H9 (cell line): Measurements from ENCODE around the gene MRPS5. TPM values are rescaled to one million over a fixed set of nuclear protein-coding genes. Genes with fewer than 3 reads are reported as not detected.

Experiments used
- DNase-seq: peaks from one replicate; pipeline ENCODE4 v3.0.0-alpha.2; 2017
- H2AFZ ChIP-seq: one replicate; pipeline ENCODE4 v1.6.1; 2013; ENCODE audit warnings: mild to moderate bottlenecking, low read length, control low read depth, moderate library complexity
- H2AK5ac ChIP-seq: 2 replicates; pipeline ENCODE4 v1.6.1; 2013; ENCODE audit warnings: low read length, control low read depth, mixed read lengths; ENCODE audit not compliant: insufficient read length
- H2BK120ac ChIP-seq: one replicate; pipeline ENCODE4 v1.6.1; 2013; ENCODE audit warnings: low read depth, mild to moderate bottlenecking, low read length, control low read depth, inconsistent platforms; ENCODE audit not compliant: poor library complexity, severe bottlenecking
- H2BK12ac ChIP-seq: 2 replicates; pipeline ENCODE4 v1.6.1; 2013; ENCODE audit warnings: low read length, control low read depth, mixed read lengths, low read depth; ENCODE audit not compliant: insufficient read length
- H2BK15ac ChIP-seq: 2 replicates; pipeline ENCODE4 v1.6.1; 2013; ENCODE audit warnings: low read depth, low read length, control low read depth
- H2BK20ac ChIP-seq: one replicate; pipeline ENCODE4 v1.6.1; 2013; ENCODE audit warnings: low read depth, mild to moderate bottlenecking, low read length, control low read depth, inconsistent platforms; ENCODE audit not compliant: poor library complexity, severe bottlenecking
- H2BK5ac ChIP-seq: 2 replicates; pipeline ENCODE4 v1.6.1; 2013; ENCODE audit warnings: low read length, control low read depth, mixed read lengths; ENCODE audit not compliant: insufficient read length
- H3K14ac ChIP-seq: 2 replicates; pipeline ENCODE4 v1.6.1; 2013; ENCODE audit warnings: low read length, control low read depth; ENCODE audit not compliant: insufficient read depth
- H3K18ac ChIP-seq: 2 replicates; pipeline ENCODE4 v1.6.1; 2013; ENCODE audit warnings: low read depth, mild to moderate bottlenecking, mixed read lengths, low read length, control low read depth; ENCODE audit not compliant: insufficient read length
- H3K23ac ChIP-seq: 2 replicates; pipeline ENCODE4 v1.6.1; 2013; ENCODE audit warnings: low read length, control low read depth, mixed read lengths, low read depth; ENCODE audit not compliant: insufficient read length
- H3K23me2 ChIP-seq: 2 replicates; pipeline ENCODE4 v1.6.1; 2013; ENCODE audit warnings: low read depth, mild to moderate bottlenecking, mixed read lengths, low read length, control low read depth; ENCODE audit not compliant: insufficient read length, poor library complexity, severe bottlenecking
- H3K27ac ChIP-seq: 2 replicates; pipeline ENCODE4 v1.5.1; 2013; ENCODE audit warnings: low read length, control low read depth, mixed read lengths, low read depth; ENCODE audit not compliant: insufficient read length
- H3K27me3 ChIP-seq: 2 replicates; pipeline ENCODE4 v1.6.1; 2013; ENCODE audit warnings: low read length, control low read depth, inconsistent platforms; ENCODE audit not compliant: insufficient read depth
- H3K4ac ChIP-seq: 2 replicates; pipeline ENCODE4 v1.6.1; 2013; ENCODE audit warnings: low read depth, mild to moderate bottlenecking, control low read depth, inconsistent platforms, low read length, moderate library complexity
- H3K4me1 ChIP-seq: 2 replicates; pipeline ENCODE4 v1.6.1; 2013; ENCODE audit warnings: low read length, control low read depth, inconsistent platforms; ENCODE audit not compliant: insufficient read depth
- H3K4me2 ChIP-seq: 2 replicates; pipeline ENCODE4 v1.6.1; 2013; ENCODE audit warnings: low read length, control low read depth, mixed read lengths; ENCODE audit not compliant: insufficient read length, insufficient read depth
- H3K56ac ChIP-seq: 2 replicates; pipeline ENCODE4 v1.6.1; 2013; ENCODE audit warnings: low read depth, mild to moderate bottlenecking, mixed read lengths, low read length, control low read depth; ENCODE audit not compliant: insufficient read length
- H3K79me1 ChIP-seq: 2 replicates; pipeline ENCODE4 v1.6.1; 2013; ENCODE audit warnings: low read depth, mild to moderate bottlenecking, moderate library complexity, low read length, control low read depth, inconsistent platforms; ENCODE audit not compliant: insufficient read depth, poor library complexity, severe bottlenecking
- H3K79me2 ChIP-seq: 2 replicates; pipeline ENCODE4 v1.6.1; 2013; ENCODE audit warnings: low read length, control low read depth, inconsistent platforms; ENCODE audit not compliant: insufficient read depth
- H3K9ac ChIP-seq: 2 replicates; pipeline ENCODE4 v1.6.1; 2013; ENCODE audit warnings: low read length, control low read depth, mixed read lengths; ENCODE audit not compliant: insufficient read length; ENCODE audit errors: extremely low read depth
- H3K9me3 ChIP-seq: one replicate; pipeline ENCODE4 v1.6.1; 2013; ENCODE audit warnings: low read depth, low read length, inconsistent platforms; ENCODE audit not compliant: control insufficient read depth
- H3T11ph ChIP-seq: one replicate; pipeline ENCODE4 v1.6.1; 2013; ENCODE audit warnings: mild to moderate bottlenecking, low read length, control low read depth, inconsistent platforms
- H4K20me1 ChIP-seq: one replicate; pipeline ENCODE4 v1.6.1; 2013; ENCODE audit not compliant: control insufficient read depth, insufficient read length, insufficient read depth
- H4K5ac ChIP-seq: 2 replicates; pipeline ENCODE4 v1.6.1; 2013; ENCODE audit warnings: low read depth, mild to moderate bottlenecking, mixed read lengths, low read length, control low read depth; ENCODE audit not compliant: insufficient read length
- H4K8ac ChIP-seq: replicated peaks from 2 replicates; pipeline ENCODE4 v1.6.1; 2013; ENCODE audit warnings: low read length, control low read depth, mixed read lengths, low read depth; ENCODE audit not compliant: insufficient read length
- H4K91ac ChIP-seq: 2 replicates; pipeline ENCODE4 v1.6.1; 2013; ENCODE audit warnings: low read depth, mild to moderate bottlenecking, moderate library complexity, mixed read lengths, low read length, control low read depth; ENCODE audit not compliant: insufficient read length
- H3K27ac Mint-ChIP-seq, 3 experiments: 2 replicates in 2 of 3; 3 replicates in 1 of 3; pipeline ENCODE4 v1.8.0; 2020 to 2021; ENCODE audit warnings: mixed read lengths in 3 of 3, mild to moderate bottlenecking in 1 of 3, moderate library complexity in 1 of 3
- H3K27me3 Mint-ChIP-seq: 2 replicates; pipeline ENCODE4 v1.8.0; 2021; ENCODE audit warnings: low read depth, mild to moderate bottlenecking, moderate library complexity, mixed read lengths
- H3K36me3 Mint-ChIP-seq, 3 experiments: 2 replicates in 2 of 3; 3 replicates in 1 of 3; pipeline ENCODE4 v1.8.0; 2020 to 2021; ENCODE audit warnings: low read depth in 3 of 3, mixed read lengths in 3 of 3; ENCODE audit not compliant: insufficient read depth in 1 of 3
- H3K4me1 Mint-ChIP-seq, 2 experiments: 2 replicates each; pipeline ENCODE4 v1.8.0; 2020; ENCODE audit warnings: mixed read lengths in 2 of 2
- H3K4me3 Mint-ChIP-seq, 2 experiments: 2 replicates in 1 of 2; 3 replicates in 1 of 2; pipeline ENCODE4 v1.8.0; 2020 to 2021; ENCODE audit warnings: mild to moderate bottlenecking in 2 of 2, mixed read lengths in 2 of 2, moderate library complexity in 1 of 2
- H3K9me3 Mint-ChIP-seq, 2 experiments: 2 replicates in 1 of 2; 3 replicates in 1 of 2; pipeline ENCODE4 v1.8.0; 2020; ENCODE audit warnings: mild to moderate bottlenecking in 2 of 2, mixed read lengths in 2 of 2, moderate library complexity in 1 of 2
- WGBS: extraction: QIAGEN DNeasy Blood & Tissue Kit; methylation state at CpG from one replicate; pipeline ENCODE4 v1.1.7; 2013; ENCODE audit warnings: missing lambda C conversion rate, low lambda C conversion rate, mixed read lengths; ENCODE audit not compliant: insufficient read length; ENCODE audit errors: extremely low coverage; 5-methylcytosine and 5-hydroxymethylcytosine counted together
- total RNA-seq: library from RNA; stranded (reverse); gene quantifications from 2 replicates; pipeline ENCODE4 v1.2.1, GENCODE V29; 2021
- TF ChIP-seq, protein P1 (sequence below): fragments of 200-600 bp; sonication (generic); conservative IDR thresholded peaks from 3 replicates; pipeline ENCODE4 v1.8.0; 2021; ENCODE audit warnings: antibody characterized with exemption, mild to moderate bottlenecking

Gene MRPS5
- total RNA-seq, 1 experiment from 2014 or later: 50.9 TPM

DNA sequence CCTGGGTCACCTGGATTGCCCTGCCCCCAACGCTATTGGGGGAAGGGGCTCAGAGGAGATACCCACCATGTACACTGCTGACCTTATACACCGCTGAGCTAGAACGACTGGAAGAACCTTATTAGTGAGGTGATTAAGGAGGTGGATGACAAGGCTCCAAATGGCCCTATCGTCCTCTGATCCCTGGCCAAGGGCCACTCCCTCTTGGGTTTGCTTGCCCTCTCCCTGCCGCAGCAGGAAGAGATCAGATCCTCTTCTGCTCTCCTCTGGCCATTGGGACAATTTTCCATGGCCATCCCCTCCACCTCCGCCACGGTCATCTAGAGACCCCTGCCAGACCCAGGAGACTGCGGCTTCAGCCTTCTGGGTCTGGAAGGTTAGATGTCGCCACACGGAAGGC is 36.8 kb upstream of the MRPS5 start:
- H3K79me2 ChIP-seq: no peaks in the 10 kb centered on the region
- H3K27ac Mint-ChIP-seq: no peak overlapping the region
- no peak overlapping the region for H2BK5ac ChIP-seq
- H3K4ac ChIP-seq: no peak overlapping the region
- no peak overlapping the region for H2BK120ac ChIP-seq
- peaks cover 3 to 10% of the 10 kb centered on the region in 2 experiments; a peak in 4 of 5 replicates for H3K9me3 Mint-ChIP-seq
- no peaks in the 10 kb centered on the region for H3K79me1 ChIP-seq
- peak overlapping the region; percentile 49 for H3K4me2 ChIP-seq
- H4K91ac ChIP-seq: no peak overlapping the region
- no peak overlapping the region for H2BK20ac ChIP-seq
- peaks cover 5% of the 10 kb centered on the region for H3K23me2 ChIP-seq
- H2BK12ac ChIP-seq: no peak overlapping the region
- peaks cover 12% of the 10 kb centered on the region for H3K27me3 Mint-ChIP-seq
- H4K5ac ChIP-seq: no peak overlapping the region
- no peak overlapping the region for H4K8ac ChIP-seq
- no peak overlapping the region for H3K56ac ChIP-seq
- DNase-seq: no peak
- no peak overlapping the region for H2BK15ac ChIP-seq
- H3K4me1 ChIP-seq: no peaks in the 10 kb centered on the region
- H3K18ac ChIP-seq: no peak overlapping the region
- no peaks in the 10 kb centered on the region for H4K20me1 ChIP-seq
- H3K23ac ChIP-seq: no peak overlapping the region
- H3K9me3 ChIP-seq: no peaks in the 10 kb centered on the region
- H3K27me3 ChIP-seq: no peaks in the 10 kb centered on the region
- H2AK5ac ChIP-seq: no peak overlapping the region
- H3T11ph ChIP-seq: no peak overlapping the region
- H3K4me1 Mint-ChIP-seq: peaks cover 6 to 7% of the 10 kb centered on the region in 2 experiments
- no peak overlapping the region for H3K27ac ChIP-seq
- H3K9ac ChIP-seq: no peak overlapping the region
- peaks cover 29 to 36% (median 30%) of the 10 kb centered on the region in 3 experiments for H3K36me3 Mint-ChIP-seq
- TF ChIP-seq, protein P1, sequence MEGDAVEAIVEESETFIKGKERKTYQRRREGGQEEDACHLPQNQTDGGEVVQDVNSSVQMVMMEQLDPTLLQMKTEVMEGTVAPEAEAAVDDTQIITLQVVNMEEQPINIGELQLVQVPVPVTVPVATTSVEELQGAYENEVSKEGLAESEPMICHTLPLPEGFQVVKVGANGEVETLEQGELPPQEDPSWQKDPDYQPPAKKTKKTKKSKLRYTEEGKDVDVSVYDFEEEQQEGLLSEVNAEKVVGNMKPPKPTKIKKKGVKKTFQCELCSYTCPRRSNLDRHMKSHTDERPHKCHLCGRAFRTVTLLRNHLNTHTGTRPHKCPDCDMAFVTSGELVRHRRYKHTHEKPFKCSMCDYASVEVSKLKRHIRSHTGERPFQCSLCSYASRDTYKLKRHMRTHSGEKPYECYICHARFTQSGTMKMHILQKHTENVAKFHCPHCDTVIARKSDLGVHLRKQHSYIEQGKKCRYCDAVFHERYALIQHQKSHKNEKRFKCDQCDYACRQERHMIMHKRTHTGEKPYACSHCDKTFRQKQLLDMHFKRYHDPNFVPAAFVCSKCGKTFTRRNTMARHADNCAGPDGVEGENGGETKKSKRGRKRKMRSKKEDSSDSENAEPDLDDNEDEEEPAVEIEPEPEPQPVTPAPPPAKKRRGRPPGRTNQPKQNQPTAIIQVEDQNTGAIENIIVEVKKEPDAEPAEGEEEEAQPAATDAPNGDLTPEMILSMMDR: no peak
- WGBS: no CpG with 5 or more reads among the region's 10 CpGs
- no peak overlapping the region for H2AFZ ChIP-seq
- peak overlapping the region; percentile 77 to 89 for H3K4me3 Mint-ChIP-seq
- H3K14ac ChIP-seq: no peak overlapping the region
